ENCODE data around the gene NKX6-2.

The NKX6-2 gene

DNA sequence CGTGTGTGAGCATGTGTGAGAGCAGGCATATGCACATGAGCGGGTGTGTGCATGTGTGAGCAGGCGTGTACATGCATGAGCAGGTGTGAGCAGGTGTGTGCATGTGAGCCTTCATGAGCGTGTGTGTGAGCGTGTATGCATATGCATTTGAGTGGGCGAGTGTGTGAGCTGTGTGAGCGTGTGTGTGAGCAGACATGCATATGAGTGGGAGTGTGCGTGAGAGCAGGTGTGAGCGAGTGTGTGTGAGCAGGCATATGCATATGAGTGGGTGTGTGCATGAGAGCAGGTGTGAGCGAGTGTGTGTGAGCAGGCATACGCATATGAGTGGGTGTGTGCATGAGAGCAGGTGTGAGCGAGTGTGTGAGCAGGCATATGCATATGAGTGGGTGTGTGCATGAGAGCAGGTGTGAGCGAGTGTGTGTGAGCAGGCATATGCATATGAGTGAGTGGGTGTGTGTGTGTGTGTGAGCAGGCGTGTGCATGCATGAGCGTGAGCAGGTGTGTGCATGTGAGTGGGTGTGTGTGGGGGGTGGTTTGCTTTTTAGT is 30.7 kb downstream of the NKX6-2 start:
- Histone ChIP-seq H3K4me1 (ENCODE audit: insufficient read depth, poor library complexity, severe bottlenecking) (no peaks in the 10 kb centered on the region), H3K36me3 (ENCODE audit: low read depth) (no peaks in the 10 kb centered on the region; the same call in 1 of the 2 replicates), H3K27me3 (ENCODE audit: insufficient read depth, poor library complexity, severe bottlenecking) (no peaks in the 10 kb centered on the region), H3K9me3 (ENCODE audit: severe bottlenecking) (no peaks in the 10 kb centered on the region), H3K4me3 (ENCODE audit: severe bottlenecking) (no peak overlapping the region), H3K27ac (ENCODE audit: poor library complexity, severe bottlenecking) (no peak overlapping the region)
- ATAC-seq (ENCODE audit: low read depth) (no peak), DNase-seq (ENCODE audit: low spot score) (no peak)
- TF ChIP-seq, protein P1, sequence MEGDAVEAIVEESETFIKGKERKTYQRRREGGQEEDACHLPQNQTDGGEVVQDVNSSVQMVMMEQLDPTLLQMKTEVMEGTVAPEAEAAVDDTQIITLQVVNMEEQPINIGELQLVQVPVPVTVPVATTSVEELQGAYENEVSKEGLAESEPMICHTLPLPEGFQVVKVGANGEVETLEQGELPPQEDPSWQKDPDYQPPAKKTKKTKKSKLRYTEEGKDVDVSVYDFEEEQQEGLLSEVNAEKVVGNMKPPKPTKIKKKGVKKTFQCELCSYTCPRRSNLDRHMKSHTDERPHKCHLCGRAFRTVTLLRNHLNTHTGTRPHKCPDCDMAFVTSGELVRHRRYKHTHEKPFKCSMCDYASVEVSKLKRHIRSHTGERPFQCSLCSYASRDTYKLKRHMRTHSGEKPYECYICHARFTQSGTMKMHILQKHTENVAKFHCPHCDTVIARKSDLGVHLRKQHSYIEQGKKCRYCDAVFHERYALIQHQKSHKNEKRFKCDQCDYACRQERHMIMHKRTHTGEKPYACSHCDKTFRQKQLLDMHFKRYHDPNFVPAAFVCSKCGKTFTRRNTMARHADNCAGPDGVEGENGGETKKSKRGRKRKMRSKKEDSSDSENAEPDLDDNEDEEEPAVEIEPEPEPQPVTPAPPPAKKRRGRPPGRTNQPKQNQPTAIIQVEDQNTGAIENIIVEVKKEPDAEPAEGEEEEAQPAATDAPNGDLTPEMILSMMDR (IDR thresholded peaks at IDR 0.05; ENCODE audit: poor library complexity, severe bottlenecking) = no peak

DNA sequence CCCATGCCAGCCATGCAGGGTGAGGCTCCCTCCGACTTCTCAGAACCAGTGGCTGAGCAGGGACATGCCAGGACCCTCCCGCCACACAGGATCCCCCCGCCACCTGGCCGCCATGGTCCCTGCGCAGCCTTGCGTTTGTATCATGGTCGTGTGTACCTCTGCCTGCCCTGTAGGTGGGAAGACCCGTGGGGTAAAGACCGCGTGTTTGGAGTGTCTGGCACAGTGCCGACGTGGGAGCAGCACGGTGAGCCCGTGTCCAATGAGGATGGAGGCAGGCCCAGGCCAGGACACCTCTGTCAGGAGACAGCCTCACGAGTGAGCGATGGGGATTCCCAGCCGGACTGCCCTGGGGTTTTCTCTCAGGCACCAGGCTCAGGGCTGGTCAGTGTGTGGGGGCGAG is 31.9 kb downstream of the NKX6-2 start:
- Histone ChIP-seq H3K36me3 (ENCODE audit: low read depth) (no peaks in the 10 kb centered on the region; the same call in 1 of the 2 replicates), H3K27ac (ENCODE audit: poor library complexity, severe bottlenecking) (no peak overlapping the region), H3K4me3 (ENCODE audit: severe bottlenecking) (no peak overlapping the region), H3K4me1 (ENCODE audit: insufficient read depth, poor library complexity, severe bottlenecking) (no peaks in the 10 kb centered on the region), H3K9me3 (ENCODE audit: severe bottlenecking) (no peaks in the 10 kb centered on the region), H3K27me3 (ENCODE audit: insufficient read depth, poor library complexity, severe bottlenecking) (no peaks in the 10 kb centered on the region)
- DNase-seq (ENCODE audit: low spot score) (no peak), ATAC-seq (ENCODE audit: low read depth) (no peak)
- TF ChIP-seq, protein P1 (IDR thresholded peaks at IDR 0.05; ENCODE audit: poor library complexity, severe bottlenecking) = no peak

DNA sequence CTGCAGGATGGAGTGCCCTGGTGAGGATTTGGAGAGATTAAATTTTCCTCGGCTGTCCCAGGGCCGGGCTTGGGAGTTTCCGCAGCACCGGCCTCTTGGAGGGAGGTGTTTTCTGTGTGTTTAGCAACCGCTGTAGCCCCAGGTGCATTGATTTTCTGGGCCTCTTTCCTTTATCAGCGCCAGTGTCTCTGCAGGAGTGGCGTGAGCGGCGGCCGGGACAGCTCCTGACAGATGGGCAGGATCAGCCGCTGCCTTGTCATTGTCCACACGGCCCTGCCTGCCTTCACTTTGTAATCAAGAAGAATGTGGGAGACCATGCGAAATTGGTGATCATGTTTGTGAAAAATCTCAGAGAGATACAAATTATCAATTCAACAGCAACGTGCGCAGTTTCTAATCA is 32.4 kb downstream of the NKX6-2 start:
- TF ChIP-seq, protein P1 (IDR thresholded peaks at IDR 0.05; ENCODE audit: poor library complexity, severe bottlenecking) = no peak
- Histone ChIP-seq H3K4me3 (ENCODE audit: severe bottlenecking) (no peak overlapping the region), H3K27me3 (ENCODE audit: insufficient read depth, poor library complexity, severe bottlenecking) (no peaks in the 10 kb centered on the region), H3K9me3 (ENCODE audit: severe bottlenecking) (no peaks in the 10 kb centered on the region), H3K27ac (ENCODE audit: poor library complexity, severe bottlenecking) (no peak overlapping the region), H3K4me1 (ENCODE audit: insufficient read depth, poor library complexity, severe bottlenecking) (no peaks in the 10 kb centered on the region), H3K36me3 (ENCODE audit: low read depth) (no peaks in the 10 kb centered on the region; the same call in 1 of the 2 replicates)
- ATAC-seq (ENCODE audit: low read depth) (no peak), DNase-seq (ENCODE audit: low spot score) (no peak)

DNA sequence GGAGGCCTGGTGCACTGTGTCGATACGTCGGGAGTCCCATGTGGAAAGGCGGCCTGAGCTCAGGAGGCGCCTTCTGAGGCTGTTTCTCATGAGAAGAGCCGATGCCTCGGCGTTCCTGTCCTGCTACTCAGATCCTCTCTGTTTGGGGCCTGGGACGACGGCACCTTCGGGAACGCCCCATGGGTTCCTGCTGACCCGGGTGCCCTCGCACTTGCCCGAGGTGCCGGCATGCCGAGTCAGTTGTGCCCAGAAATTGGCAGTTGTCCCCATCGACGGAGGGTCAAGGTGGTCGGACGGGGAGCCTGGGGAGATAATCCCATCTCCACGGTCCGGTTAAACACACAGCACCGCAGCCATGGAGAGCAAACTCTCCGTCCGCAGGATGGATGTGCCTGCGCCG is 33.0 kb downstream of the NKX6-2 start:
- Histone ChIP-seq H3K27ac (ENCODE audit: poor library complexity, severe bottlenecking) (no peak overlapping the region), H3K27me3 (ENCODE audit: insufficient read depth, poor library complexity, severe bottlenecking) (no peaks in the 10 kb centered on the region), H3K36me3 (ENCODE audit: low read depth) (no peaks in the 10 kb centered on the region; the same call in 1 of the 2 replicates), H3K4me3 (ENCODE audit: severe bottlenecking) (no peak overlapping the region), H3K4me1 (ENCODE audit: insufficient read depth, poor library complexity, severe bottlenecking) (no peaks in the 10 kb centered on the region), H3K9me3 (ENCODE audit: severe bottlenecking) (no peaks in the 10 kb centered on the region)
- ATAC-seq (ENCODE audit: low read depth) = no peak
- no peak for DNase-seq (ENCODE audit: low spot score)
- TF ChIP-seq, protein P1 (IDR thresholded peaks at IDR 0.05; ENCODE audit: poor library complexity, severe bottlenecking) = no peak

DNA sequence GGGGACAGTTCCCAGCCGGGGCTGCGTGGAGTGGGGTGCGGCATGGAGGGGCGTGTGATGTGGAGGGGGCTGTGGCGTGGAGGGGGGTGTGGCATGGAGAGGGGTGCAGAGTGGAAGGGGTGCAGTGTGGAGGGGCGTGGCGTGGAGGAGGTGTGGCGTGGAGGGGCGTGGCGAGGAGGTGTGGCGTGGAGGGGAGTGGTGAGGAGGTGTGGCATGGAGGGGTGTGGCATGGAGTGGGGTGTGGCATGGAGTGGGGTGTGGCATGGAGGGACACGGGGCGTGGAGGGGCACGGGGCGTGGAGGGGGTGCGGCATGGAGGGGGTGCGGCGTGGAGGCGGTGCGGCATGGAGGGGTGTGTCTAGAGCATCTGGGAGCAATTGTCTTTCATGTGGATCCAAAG is 33.6 kb downstream of the NKX6-2 start:
- no peak overlapping the region for H3K27ac ChIP-seq (ENCODE audit: poor library complexity, severe bottlenecking)
- ATAC-seq (ENCODE audit: low read depth) = no peak
- no peaks in the 10 kb centered on the region for H3K4me1 ChIP-seq (ENCODE audit: insufficient read depth, poor library complexity, severe bottlenecking)
- H3K4me3 ChIP-seq (ENCODE audit: severe bottlenecking) = no peak overlapping the region
- H3K9me3 ChIP-seq (ENCODE audit: severe bottlenecking) = no peaks in the 10 kb centered on the region
- no peak for DNase-seq (ENCODE audit: low spot score)
- H3K27me3 ChIP-seq (ENCODE audit: insufficient read depth, poor library complexity, severe bottlenecking) = no peaks in the 10 kb centered on the region
- H3K36me3 ChIP-seq (ENCODE audit: low read depth) = no peaks in the 10 kb centered on the region; the same call in 1 of the 2 replicates
- TF ChIP-seq, protein P1 (IDR thresholded peaks at IDR 0.05; ENCODE audit: poor library complexity, severe bottlenecking) = no peak
